ENCODE results near the gene POLR1G. TPM values are rescaled to one million over a fixed set of nuclear protein-coding genes. Genes with fewer than 3 reads are reported as not detected.

Gene POLR1G
- total RNA-seq, 1 donor from 2014 or later, result 25.3 TPM

GRCh38 chr19:45376045-45376724 lies 30.3 kb upstream of the POLR1G start:
- Mint-ChIP-seq H3K27me3 (ENCODE audit: insufficient read depth) (peaks cover 1% of the 10 kb centered on the region), H3K4me1 (ENCODE audit: low read depth) (no peaks in the 10 kb centered on the region)

DNA sequence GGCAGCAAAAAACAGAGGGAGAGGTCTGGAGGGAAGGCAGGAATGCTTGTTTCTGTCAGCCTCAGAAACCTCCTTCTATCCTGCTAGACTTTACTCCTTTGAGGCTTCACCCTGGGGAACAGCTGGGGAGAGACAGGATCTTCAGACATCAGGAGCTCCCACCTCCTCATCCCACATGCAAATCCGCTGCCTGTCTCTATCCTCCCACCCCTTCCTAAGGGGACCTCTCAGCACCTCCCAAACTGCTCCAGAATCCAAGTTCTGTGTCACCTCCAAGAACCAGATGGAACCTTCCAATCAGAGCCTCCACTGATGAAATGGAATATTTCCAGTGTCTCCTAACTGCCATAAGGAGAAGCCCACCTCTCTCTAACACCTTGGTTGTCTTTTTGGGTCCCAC lies 26.3 kb upstream of the POLR1G start:
- Mint-ChIP-seq H3K4me3 (no peak overlapping the region), H3K4me1 (ENCODE audit: low read depth) (no peaks in the 10 kb centered on the region), H3K36me3 (ENCODE audit: low read depth) (no peaks in the 10 kb centered on the region), H3K9me3 (no peaks in the 10 kb centered on the region), H3K27ac (no peak overlapping the region), H3K27me3 (ENCODE audit: insufficient read depth) (peaks cover 5% of the 10 kb centered on the region)
- intact Hi-C loops (cut with micrococcal nuclease), result no loop called here
- DNase-seq (ENCODE audit: low spot score), result no peak

More at GRCh38 chr19:45376045-45376724, 30.3 kb upstream of the POLR1G start:
- Mint-ChIP-seq H3K27ac (no peak overlapping the region), H3K36me3 (ENCODE audit: low read depth) (no peaks in the 10 kb centered on the region), H3K9me3 (no peaks in the 10 kb centered on the region), H3K4me3 (no peak overlapping the region)
- intact Hi-C loops (cut with micrococcal nuclease), result no loop called here
- DNase-seq (ENCODE audit: low spot score), result no peak

GRCh38 chr19:45382426-45382825 lies 24.0 kb upstream of the POLR1G start:
- Mint-ChIP-seq H3K4me1 (ENCODE audit: low read depth) (no peaks in the 10 kb centered on the region), H3K27me3 (ENCODE audit: insufficient read depth) (peaks cover 15% of the 10 kb centered on the region), H3K4me3 (no peak overlapping the region), H3K9me3 (no peaks in the 10 kb centered on the region), H3K36me3 (ENCODE audit: low read depth) (no peaks in the 10 kb centered on the region), H3K27ac (no peak overlapping the region)
- intact Hi-C loops (cut with micrococcal nuclease), result no loop called here
- DNase-seq (ENCODE audit: low spot score), result no peak

- Mint-ChIP-seq H3K27ac (no peak overlapping the region), H3K27me3 (ENCODE audit: insufficient read depth) (peaks cover 21% of the 10 kb centered on the region), H3K9me3 (no peaks in the 10 kb centered on the region), H3K4me3 (no peak overlapping the region), H3K36me3 (ENCODE audit: low read depth) (no peaks in the 10 kb centered on the region), H3K4me1 (ENCODE audit: low read depth) (no peaks in the 10 kb centered on the region)
- no peak for DNase-seq (ENCODE audit: low spot score)
- intact Hi-C loops (cut with micrococcal nuclease), result no loop called here
These were observed 20.8 kb upstream of the POLR1G start for GRCh38 chr19:45385392-45386221.

DNA sequence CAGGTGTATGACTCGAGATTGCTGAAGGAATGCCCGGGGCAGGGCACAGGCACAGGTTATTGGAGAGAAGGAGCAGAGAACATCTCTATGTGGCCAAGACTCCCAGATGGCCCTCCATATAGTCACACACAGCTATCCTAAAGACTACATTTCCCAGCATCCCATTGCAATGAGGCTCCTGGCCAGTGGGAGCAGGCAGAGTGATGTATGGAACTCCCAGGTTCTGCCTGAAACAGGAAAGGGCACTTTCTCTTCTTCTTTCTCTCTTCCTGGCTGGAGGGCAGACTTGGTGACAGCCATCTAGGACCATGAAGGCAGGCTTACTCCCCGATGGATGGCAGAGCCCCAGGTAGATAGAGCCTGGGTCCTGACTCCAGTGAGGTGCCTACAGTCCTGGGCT lies 15.1 kb upstream of the POLR1G start:
- Mint-ChIP-seq H3K4me3 (no peak overlapping the region), H3K4me1 (ENCODE audit: low read depth) (no peaks in the 10 kb centered on the region), H3K27ac (no peak overlapping the region), H3K9me3 (no peaks in the 10 kb centered on the region), H3K27me3 (ENCODE audit: insufficient read depth) (peaks cover 17% of the 10 kb centered on the region), H3K36me3 (ENCODE audit: low read depth) (peaks cover 2% of the 10 kb centered on the region)
- DNase-seq (ENCODE audit: low spot score), result no peak
- intact Hi-C loops (cut with micrococcal nuclease), result no loop called here

DNA sequence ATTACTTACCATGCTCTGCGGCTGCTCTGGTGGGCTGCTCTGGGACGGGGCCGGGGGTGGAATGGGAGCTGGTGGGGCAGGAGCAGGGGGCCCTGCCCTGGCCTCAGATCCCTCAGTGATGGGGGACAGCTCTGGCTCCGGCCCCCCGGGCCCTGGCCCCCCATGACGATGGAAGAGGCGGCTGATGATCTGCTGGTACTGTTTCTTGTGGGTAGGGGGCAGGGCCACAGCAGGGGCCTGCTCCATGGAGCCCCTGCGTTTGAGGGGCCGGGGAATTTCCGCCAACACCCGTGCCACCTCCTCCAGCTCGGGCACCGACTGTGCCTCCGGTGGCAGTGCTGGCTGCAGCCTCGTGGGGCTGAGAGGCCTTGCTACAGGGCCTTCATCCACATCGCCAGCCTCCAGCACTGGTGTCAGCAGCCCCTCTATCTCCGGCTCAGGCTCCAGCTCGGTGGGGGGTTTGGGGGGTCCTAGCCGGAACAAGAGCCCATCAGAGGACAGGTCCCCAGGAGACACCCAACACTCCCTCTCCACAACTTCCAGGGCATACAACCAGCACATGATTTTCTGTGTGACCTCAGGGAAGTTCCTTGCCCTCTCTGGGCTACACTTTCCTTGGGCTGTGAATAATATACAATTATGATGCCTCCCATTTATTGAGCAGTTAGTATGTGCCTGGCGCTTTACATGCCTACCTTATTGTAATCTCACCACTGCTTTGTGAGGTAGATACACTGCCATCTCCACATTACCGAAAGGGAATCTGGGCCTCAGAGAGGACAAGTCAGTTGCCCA lies 14.4 kb upstream of the POLR1G start:
- H3K27me3 Mint-ChIP-seq (ENCODE audit: insufficient read depth), result peaks cover 17% of the 10 kb centered on the region
- H3K9me3 Mint-ChIP-seq, result no peaks in the 10 kb centered on the region
- intact Hi-C loops (cut with micrococcal nuclease), result no loop called here

DNA sequence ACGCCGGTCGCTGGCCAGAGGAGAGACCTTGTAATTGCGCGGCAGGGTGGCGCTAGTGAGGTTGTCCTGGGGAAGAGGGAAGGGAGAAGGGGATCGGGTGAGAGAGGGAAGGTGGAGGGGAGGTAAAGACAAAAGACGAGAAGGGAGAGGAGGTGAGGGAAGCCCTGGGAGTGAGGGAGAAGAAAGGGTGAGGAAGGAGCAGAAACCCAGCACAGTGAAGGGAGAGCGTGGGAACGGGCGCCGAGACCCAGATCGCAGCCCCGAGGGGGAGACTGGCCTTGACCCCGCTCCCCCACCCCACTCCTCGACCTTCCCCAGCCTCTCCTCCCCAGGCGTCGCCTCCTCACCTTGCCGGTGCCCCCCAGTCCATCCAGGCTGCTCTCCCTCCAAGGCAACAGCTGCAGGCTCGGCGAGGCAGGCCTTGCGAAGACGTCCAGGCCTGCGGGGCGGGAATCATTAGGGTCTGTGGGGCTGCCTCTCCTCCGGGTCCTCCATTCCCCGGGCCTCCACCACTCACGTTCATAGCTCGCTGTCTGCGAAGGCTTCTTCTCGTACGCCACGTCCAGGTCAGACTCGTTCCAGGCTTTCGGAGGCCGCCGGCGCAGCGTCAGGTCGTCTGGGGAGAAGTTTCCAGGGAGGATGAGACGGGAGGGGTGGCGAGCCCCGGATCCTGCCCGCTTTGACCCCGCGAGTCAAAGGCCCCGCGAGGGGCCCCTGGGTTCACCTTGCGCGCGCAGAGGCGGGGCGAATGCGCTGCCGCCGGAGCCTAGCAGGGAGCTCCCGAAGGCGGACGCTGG lies 10.4 kb upstream of the POLR1G start:
- H3K4me1 Mint-ChIP-seq (ENCODE audit: low read depth), result peaks cover 8% of the 10 kb centered on the region
- H3K4me3 Mint-ChIP-seq, result no peak overlapping the region
- H3K9me3 Mint-ChIP-seq, result no peaks in the 10 kb centered on the region
- no peak overlapping the region for H3K27ac Mint-ChIP-seq
- H3K27me3 Mint-ChIP-seq (ENCODE audit: insufficient read depth), result peaks cover 22% of the 10 kb centered on the region
- intact Hi-C loops (cut with micrococcal nuclease), result no loop called here
- DNase-seq (ENCODE audit: low spot score), result no peak
- H3K36me3 Mint-ChIP-seq (ENCODE audit: low read depth), result peaks cover 10% of the 10 kb centered on the region

More for the DNA sequence above, 14.4 kb upstream of the POLR1G start:
- H3K4me3 Mint-ChIP-seq, result no peak overlapping the region
- H3K4me1 Mint-ChIP-seq (ENCODE audit: low read depth), result no peaks in the 10 kb centered on the region
- H3K36me3 Mint-ChIP-seq (ENCODE audit: low read depth), result peaks cover 4% of the 10 kb centered on the region
- H3K27ac Mint-ChIP-seq, result no peak overlapping the region
- no peak for DNase-seq (ENCODE audit: low spot score)

- H3K36me3 Mint-ChIP-seq (ENCODE audit: low read depth), result peaks cover 11% of the 10 kb centered on the region
- DNase-seq (ENCODE audit: low spot score), result no peak
- H3K27me3 Mint-ChIP-seq (ENCODE audit: insufficient read depth), result peaks cover 33% of the 10 kb centered on the region
- H3K27ac Mint-ChIP-seq, result no peak overlapping the region
- H3K4me1 Mint-ChIP-seq (ENCODE audit: low read depth), result peaks cover 32% of the 10 kb centered on the region
- H3K4me3 Mint-ChIP-seq, result no peak overlapping the region
- intact Hi-C loops (cut with micrococcal nuclease), result loop anchor here (10.0 kb wide), 1 partner anchor 595 kb away; the partner anchor contains the start of gene CCDC61
- H3K9me3 Mint-ChIP-seq, result no peaks in the 10 kb centered on the region
These were observed 6.3 kb upstream of the POLR1G start for GRCh38 chr19:45400192-45400591.

DNA sequence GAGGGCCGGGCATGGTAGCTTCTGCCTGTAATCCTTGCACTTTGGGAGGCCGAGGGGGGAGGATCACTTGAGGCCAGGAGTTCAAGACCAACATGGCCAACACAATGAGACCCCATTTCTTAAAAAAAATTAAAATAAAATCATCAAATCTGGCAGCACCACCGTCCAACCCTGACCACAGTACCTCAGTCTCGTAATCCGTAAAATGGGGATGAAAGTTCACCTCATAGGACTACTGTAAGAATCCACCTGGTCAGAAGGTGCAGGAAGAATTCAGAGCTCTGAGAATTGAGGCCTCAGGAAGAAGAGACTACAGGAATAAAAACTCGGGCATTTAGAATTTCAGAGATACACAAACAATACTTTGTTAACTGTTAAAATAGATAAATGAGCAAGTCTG lies 4.6 kb upstream of the POLR1G start:
- intact Hi-C loops (cut with micrococcal nuclease), result loop anchor here (10.0 kb wide), 1 partner anchor 593 kb away; the partner anchor contains the start of gene CCDC61
- Mint-ChIP-seq H3K4me3 (no peak overlapping the region), H3K27ac (no peak overlapping the region), H3K4me1 (ENCODE audit: low read depth) (peaks cover 44% of the 10 kb centered on the region), H3K36me3 (ENCODE audit: low read depth) (peaks cover 10% of the 10 kb centered on the region), H3K27me3 (ENCODE audit: insufficient read depth) (peaks cover 27% of the 10 kb centered on the region), H3K9me3 (no peaks in the 10 kb centered on the region)
- no peak for DNase-seq (ENCODE audit: low spot score)

DNA sequence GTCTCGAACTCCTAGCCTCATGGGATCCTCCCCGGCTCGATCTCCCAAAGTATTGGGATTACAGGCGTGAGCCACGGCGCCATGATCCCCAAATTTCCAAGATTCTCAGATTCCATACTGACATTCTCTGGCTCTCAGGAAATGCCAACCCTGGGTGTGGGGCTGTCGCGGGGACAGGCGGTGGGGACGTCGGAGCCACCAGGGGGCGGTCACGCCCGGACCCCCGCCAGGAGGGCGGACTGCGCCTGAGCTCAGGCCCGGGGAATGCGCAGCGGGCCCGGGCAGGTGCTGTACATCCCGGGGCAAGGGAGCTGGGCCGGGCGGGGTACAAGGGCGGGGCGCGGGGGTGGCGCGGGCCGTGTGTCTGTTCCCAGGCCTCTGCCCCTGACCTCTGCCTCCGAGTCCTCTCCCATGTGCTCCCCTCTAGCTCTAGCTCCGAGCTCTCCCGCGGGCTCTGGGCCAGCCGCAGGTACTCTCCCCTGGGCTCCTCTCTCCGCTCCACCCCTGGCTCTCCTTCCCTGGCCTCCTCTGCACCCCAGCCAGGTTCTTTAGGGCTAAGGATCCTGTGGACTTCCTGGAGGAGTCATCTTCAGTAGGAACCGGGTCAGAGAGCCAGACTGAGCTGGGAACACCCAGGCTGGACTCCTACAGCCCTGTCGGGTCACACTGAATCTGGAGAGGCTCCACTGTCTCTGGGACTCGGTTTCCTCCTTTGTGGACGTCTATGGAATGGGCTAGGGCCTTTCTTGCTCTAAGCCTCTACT lies 4.0 kb upstream of the POLR1G start:
- H3K27me3 Mint-ChIP-seq (ENCODE audit: insufficient read depth), result peaks cover 22% of the 10 kb centered on the region
- H3K27ac Mint-ChIP-seq, result no peak overlapping the region
- H3K4me3 Mint-ChIP-seq, result no peak overlapping the region
- no peaks in the 10 kb centered on the region for H3K9me3 Mint-ChIP-seq
- H3K4me1 Mint-ChIP-seq (ENCODE audit: low read depth), result peaks cover 43% of the 10 kb centered on the region
- peaks cover 5% of the 10 kb centered on the region for H3K36me3 Mint-ChIP-seq (ENCODE audit: low read depth)
- intact Hi-C loops (cut with micrococcal nuclease), result loop anchor here (10.0 kb wide), 1 partner anchor 592 kb away; the partner anchor contains the start of gene CCDC61
- no peak for DNase-seq (ENCODE audit: low spot score)

GRCh38 chr19:45403272-45403671 lies 3.2 kb upstream of the POLR1G start:
- Mint-ChIP-seq H3K4me1 (ENCODE audit: low read depth) (peaks cover 49% of the 10 kb centered on the region), H3K9me3 (no peaks in the 10 kb centered on the region), H3K4me3 (no peak overlapping the region), H3K27me3 (ENCODE audit: insufficient read depth) (peaks cover 19% of the 10 kb centered on the region), H3K36me3 (ENCODE audit: low read depth) (peaks cover 5% of the 10 kb centered on the region), H3K27ac (no peak overlapping the region)
- DNase-seq (ENCODE audit: low spot score), result no peak
- intact Hi-C loops (cut with micrococcal nuclease), result loop anchor here (10.0 kb wide), 1 partner anchor 592 kb away; the partner anchor contains the start of gene CCDC61
